HepG2 (cell line): ENCODE measurements around the gene SRRM4.
"Not testable (repeated sequence)": the region's sequence is repeated elsewhere in the genome, so short reads cannot be mapped to it uniquely, and the experiment has no call there.

Source experiments
- HDAC6 ChIP-seq: fragments of 200-600 bp; sonication (generic); IDR thresholded peaks from 2 replicates; pipeline ENCODE4 v1.7.0; 2017; ENCODE audit warnings: mild to moderate bottlenecking, antibody characterized with exemption, low read length, low read depth
- JUNB ChIP-seq: sonication (generic); formaldehyde crosslinking; IDR thresholded peaks from 2 replicates; pipeline ENCODE4 v1.8.0; 2022; ENCODE audit warnings: missing genetic modification reagents, mild to moderate bottlenecking, borderline replicate concordance
- RFX1 ChIP-seq: fragments of 450-650 bp; IDR thresholded peaks from 2 replicates; pipeline ENCODE4 v1.6.1; 2017
- SMARCC2 ChIP-seq: fragments of 450-650 bp; IDR thresholded peaks from 2 replicates; pipeline ENCODE4 v1.6.1; 2017; ENCODE audit warnings: antibody characterized with exemption, mild to moderate bottlenecking
- TCF7L2 ChIP-seq: IDR thresholded peaks from 2 replicates; pipeline ENCODE4 v1.6.1; 2011; ENCODE audit warnings: mild to moderate bottlenecking, low read depth, low read length, moderate library complexity
- ZNF33A ChIP-seq: sonication (generic); formaldehyde crosslinking; IDR thresholded peaks from 2 replicates; pipeline ENCODE4 v1.5.1; 2020; ENCODE audit warnings: missing genetic modification reagents, mild to moderate bottlenecking, moderate library complexity, borderline replicate concordance
- ZNF451 ChIP-seq: sonication (generic); formaldehyde crosslinking; IDR thresholded peaks from 2 replicates; pipeline ENCODE4 v1.5.0; 2020; ENCODE audit warnings: mild to moderate bottlenecking, missing genetic modification reagents
- TF ChIP-seq, protein P1 (sequence below): sonication (generic); formaldehyde crosslinking; IDR thresholded peaks from 2 replicates; pipeline ENCODE4 v1.4.0; 2020; ENCODE audit warnings: mild to moderate bottlenecking, missing genetic modification reagents
- TF ChIP-seq, protein P2 (sequence below): sonication (generic); formaldehyde crosslinking; IDR thresholded peaks from 2 replicates; pipeline ENCODE4 v1.5.0; 2020; ENCODE audit warnings: mild to moderate bottlenecking, missing genetic modification reagents, moderate library complexity

DNA sequence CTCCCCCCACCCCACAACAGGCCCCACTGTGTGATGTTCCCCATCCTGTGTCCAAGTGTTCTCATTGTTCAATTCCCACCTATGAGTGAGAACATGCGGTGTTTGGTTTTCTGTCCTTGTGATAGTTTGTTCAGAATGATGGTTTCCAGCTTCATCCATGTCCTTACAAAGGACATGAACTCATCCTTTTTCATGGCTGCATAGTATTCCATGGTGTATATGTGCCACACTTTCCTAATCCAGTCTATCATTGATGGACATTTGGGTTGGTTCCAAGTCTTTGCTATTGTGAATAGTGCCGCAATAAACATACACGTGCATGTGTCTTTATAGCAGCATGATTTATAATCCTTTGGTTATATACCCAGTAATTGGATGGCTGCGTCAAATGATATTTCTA, 123.6 kb downstream of the SRRM4 start:
- not testable (repeated sequence) for TF ChIP-seq SMARCC2; TCF7L2; JUNB (CRISPR knock-in tag); RFX1; ZNF33A (CRISPR knock-in tag); HDAC6; ZNF451
- TF ChIP-seq, protein P1, sequence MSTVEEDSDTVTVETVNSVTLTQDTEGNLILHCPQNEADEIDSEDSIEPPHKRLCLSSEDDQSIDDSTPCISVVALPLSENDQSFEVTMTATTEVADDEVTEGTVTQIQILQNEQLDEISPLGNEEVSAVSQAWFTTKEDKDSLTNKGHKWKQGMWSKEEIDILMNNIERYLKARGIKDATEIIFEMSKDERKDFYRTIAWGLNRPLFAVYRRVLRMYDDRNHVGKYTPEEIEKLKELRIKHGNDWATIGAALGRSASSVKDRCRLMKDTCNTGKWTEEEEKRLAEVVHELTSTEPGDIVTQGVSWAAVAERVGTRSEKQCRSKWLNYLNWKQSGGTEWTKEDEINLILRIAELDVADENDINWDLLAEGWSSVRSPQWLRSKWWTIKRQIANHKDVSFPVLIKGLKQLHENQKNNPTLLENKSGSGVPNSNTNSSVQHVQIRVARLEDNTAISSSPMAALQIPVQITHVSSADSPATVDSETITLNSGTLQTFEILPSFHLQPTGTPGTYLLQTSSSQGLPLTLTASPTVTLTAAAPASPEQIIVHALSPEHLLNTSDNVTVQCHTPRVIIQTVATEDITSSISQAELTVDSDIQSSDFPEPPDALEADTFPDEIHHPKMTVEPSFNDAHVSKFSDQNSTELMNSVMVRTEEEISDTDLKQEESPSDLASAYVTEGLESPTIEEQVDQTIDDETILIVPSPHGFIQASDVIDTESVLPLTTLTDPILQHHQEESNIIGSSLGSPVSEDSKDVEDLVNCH (CRISPR knock-in tag), result not testable (repeated sequence)
- TF ChIP-seq, protein P2, sequence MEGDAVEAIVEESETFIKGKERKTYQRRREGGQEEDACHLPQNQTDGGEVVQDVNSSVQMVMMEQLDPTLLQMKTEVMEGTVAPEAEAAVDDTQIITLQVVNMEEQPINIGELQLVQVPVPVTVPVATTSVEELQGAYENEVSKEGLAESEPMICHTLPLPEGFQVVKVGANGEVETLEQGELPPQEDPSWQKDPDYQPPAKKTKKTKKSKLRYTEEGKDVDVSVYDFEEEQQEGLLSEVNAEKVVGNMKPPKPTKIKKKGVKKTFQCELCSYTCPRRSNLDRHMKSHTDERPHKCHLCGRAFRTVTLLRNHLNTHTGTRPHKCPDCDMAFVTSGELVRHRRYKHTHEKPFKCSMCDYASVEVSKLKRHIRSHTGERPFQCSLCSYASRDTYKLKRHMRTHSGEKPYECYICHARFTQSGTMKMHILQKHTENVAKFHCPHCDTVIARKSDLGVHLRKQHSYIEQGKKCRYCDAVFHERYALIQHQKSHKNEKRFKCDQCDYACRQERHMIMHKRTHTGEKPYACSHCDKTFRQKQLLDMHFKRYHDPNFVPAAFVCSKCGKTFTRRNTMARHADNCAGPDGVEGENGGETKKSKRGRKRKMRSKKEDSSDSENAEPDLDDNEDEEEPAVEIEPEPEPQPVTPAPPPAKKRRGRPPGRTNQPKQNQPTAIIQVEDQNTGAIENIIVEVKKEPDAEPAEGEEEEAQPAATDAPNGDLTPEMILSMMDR (CRISPR knock-in tag), result not testable (repeated sequence)
